GM21447 (cell line): ENCODE measurements around the gene USP11.
A peak's percentile ranks its signal among the peaks of the same experiment; 100 is the strongest.

Experiments
- ATAC-seq: cut with Tn5 transposase; IDR thresholded peaks from one replicate; pipeline ENCODE4 v1.9.1; 2021; ENCODE audit not compliant: unreplicated experiment

Gene USP11

GRCh38 chrX:47224266-47224895, 8.4 kb upstream of the USP11 start:
- ATAC-seq = no peak

- no peak for ATAC-seq
These were observed 7.9 kb upstream of the USP11 start for GRCh38 chrX:47224896-47225290.

GRCh38 chrX:47226071-47226470, 6.7 kb upstream of the USP11 start:
- ATAC-seq = no peak

GRCh38 chrX:47226531-47227333, 6.1 kb upstream of the USP11 start:
- no peak for ATAC-seq

GRCh38 chrX:47227334-47227583, 5.5 kb upstream of the USP11 start:
- no peak for ATAC-seq

GRCh38 chrX:47228550-47229270, 4.1 kb upstream of the USP11 start:
- ATAC-seq = no peak

GRCh38 chrX:47229427-47229826, 3.4 kb upstream of the USP11 start:
- no peak for ATAC-seq

- no peak for ATAC-seq
These were observed 2.5 kb upstream of the USP11 start for GRCh38 chrX:47230136-47230868.

GRCh38 chrX:47231167-47231566, 1.6 kb upstream of the USP11 start:
- ATAC-seq = no peak

- no peak for ATAC-seq
These were observed 509 bp upstream of the USP11 start for GRCh38 chrX:47232197-47232802.

GRCh38 chrX:47233333-47234113, 714 bp downstream of the USP11 start:
- peak; percentile 87 for ATAC-seq

- no peak for ATAC-seq
These were observed 1.8 kb downstream of the USP11 start for GRCh38 chrX:47234583-47234982.

- ATAC-seq = no peak
These were observed 2.9 kb downstream of the USP11 start for GRCh38 chrX:47235691-47236103.

GRCh38 chrX:47239199-47239598, 6.4 kb downstream of the USP11 start:
- no peak for ATAC-seq

GRCh38 chrX:47239898-47240545, 7.2 kb downstream of the USP11 start:
- no peak for ATAC-seq

GRCh38 chrX:47240619-47241018, 7.8 kb downstream of the USP11 start:
- ATAC-seq = no peak

GRCh38 chrX:47241201-47242011, 8.6 kb downstream of the USP11 start:
- no peak for ATAC-seq

GRCh38 chrX:47242321-47242720, 9.5 kb downstream of the USP11 start:
- ATAC-seq = no peak

GRCh38 chrX:47243351-47243750, 10.5 kb downstream of the USP11 start:
- ATAC-seq = no peak
